ENCODE results near the gene PSTK.

DNA sequence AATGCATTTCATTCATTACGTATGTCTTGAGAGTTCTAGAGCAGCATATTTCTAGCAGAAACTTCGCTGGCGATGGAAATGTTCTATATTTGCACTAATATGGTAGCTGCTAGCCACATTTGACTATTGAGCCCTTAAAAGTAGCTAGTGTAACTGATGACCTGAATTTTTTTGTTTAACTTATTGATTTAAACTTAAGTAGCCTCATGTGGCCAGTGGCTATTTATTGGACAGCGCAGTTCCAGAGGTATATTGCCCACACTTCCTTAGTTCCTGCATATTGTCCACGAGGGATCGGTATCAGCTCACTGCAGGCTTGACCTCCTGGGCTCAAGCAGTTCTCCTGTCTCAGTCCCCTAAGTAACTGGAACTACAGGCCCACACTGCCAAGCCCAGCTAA lies 3.7 kb downstream of the PSTK start:
- no peak for TF ChIP-seq KDM1A (IDR thresholded peaks at IDR 0.05; ENCODE audit: low read depth)
- TF ChIP-seq, protein P1, sequence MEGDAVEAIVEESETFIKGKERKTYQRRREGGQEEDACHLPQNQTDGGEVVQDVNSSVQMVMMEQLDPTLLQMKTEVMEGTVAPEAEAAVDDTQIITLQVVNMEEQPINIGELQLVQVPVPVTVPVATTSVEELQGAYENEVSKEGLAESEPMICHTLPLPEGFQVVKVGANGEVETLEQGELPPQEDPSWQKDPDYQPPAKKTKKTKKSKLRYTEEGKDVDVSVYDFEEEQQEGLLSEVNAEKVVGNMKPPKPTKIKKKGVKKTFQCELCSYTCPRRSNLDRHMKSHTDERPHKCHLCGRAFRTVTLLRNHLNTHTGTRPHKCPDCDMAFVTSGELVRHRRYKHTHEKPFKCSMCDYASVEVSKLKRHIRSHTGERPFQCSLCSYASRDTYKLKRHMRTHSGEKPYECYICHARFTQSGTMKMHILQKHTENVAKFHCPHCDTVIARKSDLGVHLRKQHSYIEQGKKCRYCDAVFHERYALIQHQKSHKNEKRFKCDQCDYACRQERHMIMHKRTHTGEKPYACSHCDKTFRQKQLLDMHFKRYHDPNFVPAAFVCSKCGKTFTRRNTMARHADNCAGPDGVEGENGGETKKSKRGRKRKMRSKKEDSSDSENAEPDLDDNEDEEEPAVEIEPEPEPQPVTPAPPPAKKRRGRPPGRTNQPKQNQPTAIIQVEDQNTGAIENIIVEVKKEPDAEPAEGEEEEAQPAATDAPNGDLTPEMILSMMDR (IDR thresholded peaks at IDR 0.05) = no peak
- no peak for TF ChIP-seq RARB (CRISPR knock-in tag; IDR thresholded peaks at IDR 0.05)
- TF ChIP-seq CHD4 (IDR thresholded peaks at IDR 0.05; ENCODE audit: borderline replicate concordance) = no peak
- TF ChIP-seq, protein P2, sequence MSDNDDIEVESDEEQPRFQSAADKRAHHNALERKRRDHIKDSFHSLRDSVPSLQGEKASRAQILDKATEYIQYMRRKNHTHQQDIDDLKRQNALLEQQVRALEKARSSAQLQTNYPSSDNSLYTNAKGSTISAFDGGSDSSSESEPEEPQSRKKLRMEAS (IDR thresholded peaks at IDR 0.05) = no peak

All from A549 (cell line).